Globus pallidus (tissue), 1 donor: ENCODE data around the gene RBFA.
"Not testable (repeated sequence)": the region's sequence is repeated elsewhere in the genome, so short reads cannot be mapped to it uniquely, and the experiment has no call there.

Source experiments
- DNase-seq: peaks from one replicate; pipeline ENCODE4 v3.0.0-alpha.2; 2015; ENCODE audit warnings: low spot score

The RBFA gene, protein sequence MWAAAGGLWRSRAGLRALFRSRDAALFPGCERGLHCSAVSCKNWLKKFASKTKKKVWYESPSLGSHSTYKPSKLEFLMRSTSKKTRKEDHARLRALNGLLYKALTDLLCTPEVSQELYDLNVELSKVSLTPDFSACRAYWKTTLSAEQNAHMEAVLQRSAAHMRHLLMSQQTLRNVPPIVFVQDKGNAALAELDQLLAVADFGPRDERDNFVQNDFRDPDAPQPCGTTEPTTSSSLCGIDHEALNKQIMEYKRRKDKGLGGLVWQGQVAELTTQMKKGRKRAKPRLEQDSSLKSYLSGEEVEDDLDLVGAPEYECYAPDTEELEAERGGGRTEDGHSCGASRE

DNA sequence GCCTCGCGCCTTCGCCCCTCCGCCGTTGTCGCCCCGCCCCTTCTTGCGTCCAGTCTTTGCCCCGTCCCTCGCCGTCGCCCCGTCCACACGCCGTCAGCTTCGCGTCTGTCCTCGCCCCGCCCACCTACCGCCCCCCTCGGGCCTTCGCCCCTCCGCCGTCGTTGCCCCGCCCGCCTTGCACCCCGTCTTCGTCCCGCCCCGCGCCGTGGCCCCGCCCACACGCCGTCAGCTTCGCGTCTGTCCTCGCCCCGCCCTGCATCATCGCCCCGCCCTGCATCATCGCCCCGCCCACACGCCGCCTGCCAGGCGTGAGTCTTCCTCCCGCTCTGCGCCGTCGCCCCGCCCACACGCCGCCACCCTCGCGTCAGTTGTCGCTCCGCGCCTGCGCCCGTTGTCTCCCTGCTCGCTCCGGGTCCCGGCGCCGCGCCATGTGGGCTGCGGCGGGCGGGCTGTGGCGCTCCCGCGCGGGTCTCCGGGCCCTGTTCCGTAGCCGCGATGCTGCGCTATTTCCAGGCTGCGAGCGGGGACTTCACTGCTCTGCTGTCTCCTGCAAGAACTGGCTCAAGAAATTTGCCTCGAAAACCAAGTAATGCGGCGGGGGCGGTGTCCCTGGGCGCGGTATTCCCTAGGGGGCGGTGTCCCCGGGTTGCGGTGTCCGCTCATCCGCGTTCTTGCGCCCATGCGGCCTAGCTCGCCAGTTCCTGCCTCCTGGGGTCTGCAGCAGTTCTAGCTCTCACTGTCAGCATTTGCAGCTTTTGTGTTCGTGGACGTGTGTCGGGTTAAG is at the start of gene RBFA:
Gene RBFA, plus strand, starts transcription at position 367 of the 784 bp plus-strand sequence. Its CDS starts 62 bp downstream, at position 429.
- DNase-seq, result peak; percentile 99

DNA sequence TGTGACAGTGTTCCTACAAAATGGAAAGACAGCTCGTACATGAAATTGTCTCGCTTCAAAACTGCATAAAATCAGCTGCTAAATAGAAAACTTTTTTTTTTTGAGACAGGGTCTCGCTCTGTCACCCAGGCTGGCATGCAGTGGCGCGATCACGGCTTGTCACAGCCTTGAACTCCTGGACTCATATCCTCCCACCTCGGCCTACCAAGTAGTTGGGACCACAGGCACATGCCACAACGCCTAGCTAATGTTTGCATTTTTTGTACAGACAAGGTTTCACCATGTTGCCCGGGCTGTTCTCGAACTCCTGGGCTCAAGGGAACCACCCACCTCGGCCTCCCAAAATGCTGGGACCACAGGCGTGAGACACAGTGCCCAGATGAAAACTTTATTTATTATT is 49.1 kb upstream of the RBFA start:
- DNase-seq, result no peak

DNA sequence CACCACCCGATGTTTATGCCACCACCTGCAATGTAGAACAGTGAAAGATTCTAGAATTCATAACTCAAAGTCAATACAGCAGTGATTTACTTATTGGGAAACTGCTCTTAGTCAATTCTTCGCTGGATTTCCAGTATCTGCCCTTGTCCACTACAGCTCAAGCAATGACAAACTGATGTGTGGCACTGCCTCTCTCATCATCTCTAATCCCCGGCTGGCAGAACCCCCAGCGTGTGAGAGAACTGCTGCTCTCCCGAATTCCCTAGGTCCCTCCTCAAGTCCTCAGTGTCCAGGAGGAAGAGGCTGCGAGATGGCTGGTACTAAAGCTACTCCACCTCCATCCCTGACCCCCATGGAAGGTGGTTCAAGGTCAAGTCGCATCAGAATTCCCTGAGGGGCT is 47.5 kb upstream of the RBFA start:
- DNase-seq, result no peak

DNA sequence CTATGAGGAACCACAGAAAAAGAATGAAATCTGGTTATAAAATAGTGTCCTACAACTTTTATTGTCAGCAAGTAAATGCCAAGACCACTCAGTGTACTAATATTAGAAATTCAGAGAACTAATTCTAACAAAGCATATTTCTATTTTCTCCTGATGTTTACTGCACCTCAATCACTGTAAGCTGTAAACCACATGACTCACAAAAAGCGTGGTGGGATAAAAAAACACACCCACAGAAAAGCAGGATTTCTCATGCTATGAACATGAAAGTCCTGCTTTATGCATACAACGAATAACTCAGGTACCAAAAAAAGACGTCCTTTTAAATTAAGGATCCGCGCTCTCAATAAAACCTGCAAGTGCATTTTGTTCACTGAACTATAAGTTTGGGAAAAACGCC is 46.7 kb upstream of the RBFA start:
- no peak for DNase-seq

DNA sequence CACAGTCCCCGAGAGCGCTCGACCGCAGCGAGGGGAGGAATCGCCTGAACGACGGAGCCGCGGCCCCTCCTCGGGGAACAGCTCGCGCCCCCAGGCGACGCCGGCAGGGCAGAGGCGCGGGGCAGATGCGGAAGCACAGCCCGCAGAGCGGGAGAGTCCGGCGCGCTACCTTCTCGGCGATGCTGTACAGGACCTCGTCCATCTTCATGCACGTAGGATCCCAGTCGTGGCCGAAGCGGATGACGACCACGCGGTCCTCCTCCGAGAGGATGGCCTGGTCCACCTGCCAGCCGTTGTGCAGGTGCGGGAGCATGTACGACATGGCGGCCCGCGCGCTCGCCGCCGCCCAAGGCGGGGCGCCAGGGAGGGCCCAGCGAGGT is 46.2 kb upstream of the RBFA start:
- peak; percentile 63 for DNase-seq

DNA sequence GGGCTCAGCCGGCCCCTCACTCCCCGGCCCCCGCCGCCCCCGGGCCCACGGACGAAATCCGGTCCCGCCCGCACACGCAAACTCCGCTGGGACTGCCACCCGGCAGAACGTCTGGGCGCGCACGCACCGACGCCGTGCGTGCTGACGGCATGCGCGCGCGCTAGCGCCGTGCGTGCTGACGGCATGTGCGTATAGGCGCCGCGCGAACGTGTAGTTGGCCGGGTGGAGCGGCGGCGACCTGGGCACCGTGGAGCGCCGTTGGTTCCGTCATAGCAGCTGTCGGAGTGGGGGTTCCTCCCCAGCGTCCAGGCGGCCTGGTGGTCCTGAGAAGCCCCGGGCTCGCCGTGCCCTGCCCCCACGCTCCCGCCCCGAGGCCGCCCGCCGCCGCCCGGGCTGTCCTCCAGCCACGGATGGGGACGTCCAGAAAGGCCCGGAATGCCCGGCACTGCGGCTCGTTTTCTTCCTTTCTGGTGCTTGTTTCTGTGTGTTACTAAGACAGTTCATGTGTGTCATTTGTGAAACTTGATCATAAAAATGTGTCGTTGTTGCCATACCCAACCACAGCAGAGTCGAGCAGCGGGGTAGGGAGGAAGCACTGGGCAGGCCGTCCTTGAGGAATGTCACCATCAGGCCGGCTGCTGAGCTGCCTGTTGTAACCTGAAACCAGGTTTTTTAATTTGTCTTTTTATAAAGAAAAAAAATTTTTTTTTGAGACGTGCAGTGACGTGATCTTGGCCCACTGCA is 45.6 kb upstream of the RBFA start, which contains the start of gene TXNL4A:
Gene TXNL4A, minus strand, starts transcription at position 113 of the 744 bp plus-strand sequence. CDS start 171 bp downstream, outside the sequence.
- DNase-seq, result peak; percentile 86

DNA sequence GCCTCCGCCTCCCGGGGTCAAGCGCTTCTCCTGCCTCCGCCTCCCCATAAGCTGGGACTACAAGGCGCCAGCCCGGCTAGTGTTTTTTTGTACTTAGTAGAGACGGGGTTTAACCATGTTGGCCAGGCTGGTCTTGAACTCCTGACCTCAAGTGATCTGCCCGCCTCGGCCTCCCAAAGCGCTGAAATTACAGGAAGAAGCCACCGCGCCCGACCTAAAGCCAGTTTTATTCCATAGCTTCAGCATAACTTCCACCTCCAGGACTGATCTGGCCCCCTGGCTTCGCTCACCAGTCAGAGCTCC is 45.1 kb upstream of the RBFA start:
- DNase-seq, result no peak

DNA sequence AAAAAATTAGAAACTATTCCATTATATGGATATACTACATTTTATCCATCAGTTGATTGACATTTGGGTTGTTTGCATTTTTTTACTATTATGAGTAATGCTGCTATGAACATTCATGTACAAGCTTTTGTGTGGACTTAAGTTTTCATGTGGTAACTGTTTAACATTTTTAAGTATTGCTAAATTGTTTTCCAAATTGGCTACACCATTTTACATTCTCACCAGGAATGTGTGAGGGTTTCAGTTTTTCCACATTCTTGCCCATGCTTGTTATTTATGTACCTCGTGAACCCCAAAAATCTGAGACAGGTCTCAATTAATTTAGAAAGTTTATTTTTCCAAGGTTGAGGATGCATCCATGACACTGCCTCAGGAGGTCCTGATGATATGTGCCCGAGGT is 42.7 kb upstream of the RBFA start:
- DNase-seq, result no peak

DNA sequence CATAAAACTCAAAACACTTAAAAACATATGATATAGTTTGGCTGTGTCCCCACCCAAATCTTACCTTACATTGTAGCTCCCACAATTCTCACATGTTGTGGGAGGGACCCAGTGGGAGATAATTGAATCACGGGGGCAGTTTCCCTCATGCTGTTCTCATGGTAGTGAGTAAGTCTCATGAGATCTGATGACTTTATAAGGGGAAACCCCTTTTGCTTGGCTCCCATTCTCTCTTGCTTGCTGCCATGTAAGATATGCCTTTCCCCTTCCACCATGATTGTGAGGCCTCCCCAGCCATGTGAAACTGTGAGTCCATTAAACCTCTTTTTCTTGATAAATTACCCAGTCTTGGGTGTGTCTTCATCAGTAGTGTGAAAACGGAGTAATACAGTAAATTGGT is 34.5 kb upstream of the RBFA start:
- not testable (repeated sequence) for DNase-seq

DNA sequence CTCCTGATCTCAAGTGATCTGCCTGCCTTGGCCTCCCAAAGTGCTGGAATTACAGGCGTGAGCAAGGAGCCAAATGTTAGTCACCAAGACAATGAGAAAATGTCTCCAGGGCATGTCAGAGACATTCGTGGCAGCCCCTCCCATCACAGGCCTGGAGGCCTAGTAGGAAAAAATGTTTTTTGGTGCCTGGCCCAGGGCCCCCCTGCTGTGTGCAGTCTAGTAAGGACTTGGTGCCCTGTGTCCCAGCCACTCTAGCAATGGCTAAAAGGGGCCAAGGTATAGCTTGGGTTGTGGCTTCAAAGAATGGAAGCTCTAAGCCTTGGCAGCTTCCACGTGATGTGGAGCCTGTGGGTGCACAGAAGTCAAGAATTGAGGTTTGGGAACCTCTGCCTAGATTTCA is 33.4 kb upstream of the RBFA start:
- no peak for DNase-seq

DNA sequence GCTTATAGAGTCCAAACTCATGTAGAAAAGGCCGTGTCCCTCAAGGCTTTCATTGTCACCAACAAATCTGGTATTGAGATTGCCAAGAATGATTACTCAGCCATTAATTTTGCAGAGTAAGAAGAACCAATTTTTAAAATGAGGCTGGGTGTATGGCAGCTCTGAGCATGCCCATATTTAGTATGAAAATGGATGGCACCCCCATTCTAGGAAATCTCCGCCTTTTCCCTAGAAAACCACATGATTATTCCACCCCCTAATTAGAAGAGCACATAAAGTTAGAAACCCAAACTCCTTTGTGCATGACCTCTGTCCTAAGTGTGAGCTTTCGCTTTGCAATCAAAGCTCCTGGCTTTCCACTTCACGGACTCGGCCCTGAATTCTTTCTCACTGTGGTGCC is 31.8 kb upstream of the RBFA start:
- DNase-seq, result no peak

DNA sequence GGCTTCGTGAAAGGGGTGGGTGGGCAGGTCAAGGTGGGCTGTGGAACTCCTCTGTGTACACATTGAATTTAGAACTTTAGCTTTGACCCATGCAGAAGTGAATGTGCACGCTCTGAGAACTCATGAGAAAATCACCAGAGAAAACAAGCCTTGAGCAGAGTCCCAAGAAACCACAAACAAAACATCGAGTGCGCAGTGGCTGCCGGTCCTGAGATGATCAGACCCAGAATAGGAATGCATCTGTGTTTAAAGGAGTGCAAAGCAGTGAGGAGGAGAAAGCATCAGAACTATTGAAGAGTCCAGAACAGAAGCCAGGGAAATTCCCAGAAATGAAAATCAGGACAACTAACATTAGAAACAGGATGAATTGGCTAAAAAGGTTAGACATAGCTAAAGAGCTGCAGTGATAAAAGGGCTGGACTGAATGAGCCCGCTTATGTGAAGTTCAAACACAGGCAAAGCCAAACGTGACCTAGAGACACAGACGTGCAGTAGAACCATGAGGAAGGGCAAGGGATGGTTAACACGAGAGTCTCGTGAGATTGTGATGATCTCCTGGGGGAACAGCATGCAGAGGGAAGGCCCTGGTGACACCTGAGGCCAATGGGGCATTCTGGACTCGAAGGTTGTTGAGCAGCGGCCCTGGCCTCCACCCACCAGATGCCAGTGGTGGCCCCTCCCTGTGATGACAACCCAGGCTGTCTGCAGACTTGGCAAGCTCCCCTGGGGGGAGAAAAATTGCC is 29.5 kb upstream of the RBFA start:
- no peak for DNase-seq

DNA sequence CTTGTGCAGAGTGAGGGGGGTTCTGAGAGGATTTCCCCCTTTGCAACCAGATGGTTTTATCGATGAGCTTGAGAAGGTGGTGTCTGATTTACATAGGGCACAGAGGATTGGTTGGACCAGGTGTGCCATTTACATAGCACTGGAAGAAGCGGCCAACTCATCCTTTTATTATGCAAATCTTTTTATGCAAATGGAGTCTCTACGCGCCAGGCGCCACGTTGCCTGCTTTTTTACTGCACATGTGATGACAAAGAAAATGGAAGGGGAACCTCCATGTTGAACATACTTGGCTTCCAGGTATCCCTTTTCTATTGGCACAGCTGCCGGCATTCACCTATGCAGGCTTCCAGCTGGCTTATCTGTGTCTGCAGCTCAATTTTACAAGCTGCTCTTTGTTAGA is 27.5 kb upstream of the RBFA start:
- no peak for DNase-seq

DNA sequence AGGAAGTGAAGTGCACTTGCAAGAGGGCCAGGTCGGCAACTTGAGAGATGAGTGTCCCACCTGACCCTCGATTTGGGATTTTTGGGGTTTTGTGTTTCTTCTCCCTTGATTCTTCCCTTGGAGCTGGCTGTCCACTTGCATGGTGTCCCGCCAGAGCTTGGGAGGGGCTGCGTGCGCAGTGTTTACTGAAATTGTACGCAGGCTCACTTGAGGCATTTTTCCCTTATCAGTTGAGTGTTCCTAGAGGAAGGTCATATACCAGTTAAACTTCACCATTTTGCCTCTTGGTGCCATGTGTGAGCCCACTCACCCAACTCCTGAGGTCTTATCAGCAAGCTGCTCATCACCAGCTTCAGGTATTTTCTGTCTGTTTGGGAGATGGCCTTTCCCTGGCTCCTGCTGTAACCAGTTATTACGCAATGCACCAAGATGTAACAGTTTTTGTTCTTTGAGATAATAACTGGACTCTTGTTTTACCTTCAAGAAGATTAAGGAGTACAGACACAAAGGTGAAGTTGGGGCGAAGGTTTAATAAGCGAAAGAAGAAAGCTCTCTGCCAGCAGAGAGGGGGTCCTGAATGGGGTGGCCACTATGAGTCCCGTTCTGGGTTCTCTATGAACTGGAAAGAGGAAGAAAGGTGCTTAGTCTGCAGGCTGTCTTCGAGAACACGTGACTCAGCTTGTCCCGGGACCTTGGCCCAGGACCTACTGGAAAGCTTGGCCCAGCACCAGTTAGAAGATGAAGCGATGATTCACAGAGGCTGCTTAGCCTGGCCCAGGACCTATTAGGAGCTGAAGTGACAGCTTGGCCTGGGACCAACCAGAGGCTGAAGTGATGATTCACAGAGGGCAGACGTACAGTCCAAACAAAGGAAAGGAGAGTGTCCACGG is 24.3 kb upstream of the RBFA start:
- no peak for DNase-seq

DNA sequence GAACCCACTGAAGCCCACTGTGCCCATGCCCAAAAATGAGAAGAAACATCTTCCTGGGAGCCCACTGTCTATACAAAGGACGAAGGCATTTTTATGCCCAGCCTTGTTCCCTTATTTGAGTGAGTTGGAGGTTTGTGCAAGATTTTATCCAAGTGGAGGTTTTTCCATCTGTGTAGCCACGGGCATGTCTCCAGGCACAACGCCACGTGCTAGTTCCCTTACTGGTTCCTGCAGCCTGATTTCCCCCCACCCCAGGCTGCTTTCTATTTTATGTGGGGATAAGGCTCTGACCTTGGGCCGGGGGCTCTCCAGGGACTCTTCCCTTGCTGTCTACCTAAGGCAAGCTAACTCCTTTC is 23.7 kb upstream of the RBFA start:
- DNase-seq, result no peak

DNA sequence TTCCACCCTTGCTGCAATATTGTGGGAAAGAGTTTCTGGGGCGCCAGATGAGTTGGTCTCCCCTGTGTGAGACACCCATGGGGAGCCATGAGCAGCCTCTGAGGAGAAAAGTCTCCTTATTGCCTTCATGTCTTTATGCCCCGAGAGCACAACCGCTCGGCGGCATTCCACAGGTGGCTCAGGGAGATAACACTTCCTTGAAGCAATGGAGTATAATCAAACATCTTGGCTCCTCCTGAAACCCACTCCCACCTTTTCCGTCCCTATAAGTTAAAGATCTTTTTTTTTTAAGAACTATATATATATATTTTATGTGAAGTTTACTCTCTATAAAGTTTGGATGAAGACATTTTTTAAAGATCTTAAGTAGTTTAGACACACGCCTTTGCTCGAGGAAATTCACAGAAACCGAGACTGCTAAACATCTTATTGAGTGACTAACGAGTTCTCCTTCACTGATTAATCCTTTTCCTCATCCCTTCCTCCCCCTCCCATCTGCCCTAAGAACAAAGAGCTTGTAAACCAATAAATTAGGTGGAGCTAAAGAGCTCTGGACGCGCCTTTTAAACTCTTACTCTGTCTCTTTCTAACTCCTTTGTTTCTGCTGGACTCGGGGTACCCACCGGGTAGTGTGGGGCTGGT is 22.6 kb upstream of the RBFA start:
- not testable (repeated sequence) for DNase-seq

DNA sequence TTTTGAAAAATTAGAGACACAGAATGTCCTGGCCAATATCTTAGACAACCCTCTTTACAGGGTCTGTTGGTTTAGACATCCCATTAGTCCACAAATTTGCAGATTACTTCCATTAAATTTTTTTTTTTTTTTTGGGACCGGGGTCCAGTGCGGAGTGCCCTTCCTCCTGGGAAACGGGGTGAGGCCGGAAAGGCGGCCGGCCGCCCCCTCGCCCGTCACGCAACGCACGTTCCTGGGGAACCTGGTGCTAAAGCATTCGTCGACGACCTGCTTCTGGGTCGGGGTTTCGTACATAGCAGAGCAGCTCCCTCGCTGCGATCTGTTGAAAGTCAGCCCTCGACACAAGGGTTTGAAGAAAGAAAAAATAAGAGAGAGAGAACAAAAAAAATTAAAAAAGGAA is 21.5 kb upstream of the RBFA start:
- DNase-seq, result no peak

DNA sequence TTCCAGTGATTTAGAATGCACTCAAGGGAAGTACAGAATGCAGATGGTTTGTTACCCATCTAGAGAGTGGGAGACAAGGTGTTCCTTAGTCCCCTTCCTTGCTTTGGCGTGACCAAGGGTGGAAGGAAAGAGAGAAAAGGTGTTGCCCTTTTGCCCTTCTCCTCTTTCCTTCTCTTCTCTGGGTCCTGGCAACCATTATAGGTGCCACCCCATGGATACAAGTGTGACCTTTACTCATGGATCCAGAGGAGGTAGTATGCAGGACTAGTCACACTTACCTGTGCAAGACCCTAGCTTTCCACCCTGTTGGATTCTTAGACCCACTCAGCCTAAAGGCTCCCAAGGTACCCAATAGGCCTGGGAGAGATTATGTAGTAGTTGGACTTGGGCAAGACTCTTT is 11.6 kb upstream of the RBFA start:
- no peak for DNase-seq

DNA sequence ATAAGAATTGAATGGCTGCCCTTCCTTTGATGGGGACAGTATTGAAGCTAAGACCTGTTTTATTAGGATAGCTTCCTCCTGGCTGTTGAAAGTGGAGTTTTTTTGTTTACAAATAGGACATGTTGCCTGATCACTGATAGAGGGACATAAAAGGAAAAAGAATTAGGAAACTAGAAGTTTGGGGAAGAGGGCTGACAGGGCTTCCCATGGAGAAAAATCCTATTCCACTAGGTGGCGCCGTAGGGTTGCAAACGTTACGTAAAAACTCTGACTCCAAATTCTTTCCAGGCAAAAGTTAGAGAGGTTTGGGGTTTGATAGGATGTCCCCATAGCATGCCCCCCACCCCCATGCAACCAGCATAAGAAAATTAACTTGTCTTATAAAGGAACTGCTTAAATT is 11.1 kb upstream of the RBFA start:
- DNase-seq, result no peak

DNA sequence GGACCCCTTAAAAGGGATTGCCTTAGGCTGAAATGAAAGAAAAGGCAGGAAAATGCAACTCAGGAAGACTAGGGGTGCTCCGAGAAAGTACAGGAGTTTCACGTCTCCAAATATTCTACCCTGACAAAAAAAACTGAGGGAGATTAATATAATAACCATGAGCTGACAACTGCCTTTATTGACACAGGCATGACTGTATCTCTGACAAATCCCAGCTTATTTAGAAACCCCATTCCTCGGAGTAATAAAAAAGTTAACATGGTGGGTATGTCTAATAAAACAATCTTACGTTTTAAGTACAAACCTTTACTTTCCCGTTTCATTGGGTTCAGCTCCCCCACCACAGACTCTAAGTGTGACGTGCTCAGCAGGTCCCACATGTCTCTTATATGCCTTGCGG is 7.9 kb upstream of the RBFA start:
- DNase-seq, result no peak

DNA sequence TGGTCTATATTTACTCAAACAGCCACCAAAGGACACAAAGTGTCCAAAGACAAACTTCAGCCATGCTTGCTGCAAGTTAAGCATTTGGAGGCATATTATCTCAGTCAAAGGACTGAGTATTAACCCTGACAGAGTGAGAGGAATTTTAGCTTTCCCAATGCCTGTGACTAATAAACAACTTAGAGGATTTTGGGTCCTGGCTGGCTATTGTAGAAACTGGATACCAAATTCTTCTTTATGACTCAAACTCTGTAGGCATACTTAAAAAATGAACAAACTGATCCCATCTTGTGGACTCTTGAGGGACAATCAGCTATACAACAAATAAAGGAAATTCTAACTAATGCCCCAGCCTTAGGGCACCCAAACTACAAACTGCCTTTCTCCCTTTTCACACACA is 6.5 kb upstream of the RBFA start:
- DNase-seq, result not testable (repeated sequence)
